Measurements from ENCODE around the gene ZNRF1. TPM values are rescaled to one million over a fixed set of nuclear protein-coding genes. Genes with fewer than 3 reads are reported as not detected.

The ZNRF1 gene
- total RNA-seq, 1 experiment from 2014 or later: 52.3 TPM

DNA sequence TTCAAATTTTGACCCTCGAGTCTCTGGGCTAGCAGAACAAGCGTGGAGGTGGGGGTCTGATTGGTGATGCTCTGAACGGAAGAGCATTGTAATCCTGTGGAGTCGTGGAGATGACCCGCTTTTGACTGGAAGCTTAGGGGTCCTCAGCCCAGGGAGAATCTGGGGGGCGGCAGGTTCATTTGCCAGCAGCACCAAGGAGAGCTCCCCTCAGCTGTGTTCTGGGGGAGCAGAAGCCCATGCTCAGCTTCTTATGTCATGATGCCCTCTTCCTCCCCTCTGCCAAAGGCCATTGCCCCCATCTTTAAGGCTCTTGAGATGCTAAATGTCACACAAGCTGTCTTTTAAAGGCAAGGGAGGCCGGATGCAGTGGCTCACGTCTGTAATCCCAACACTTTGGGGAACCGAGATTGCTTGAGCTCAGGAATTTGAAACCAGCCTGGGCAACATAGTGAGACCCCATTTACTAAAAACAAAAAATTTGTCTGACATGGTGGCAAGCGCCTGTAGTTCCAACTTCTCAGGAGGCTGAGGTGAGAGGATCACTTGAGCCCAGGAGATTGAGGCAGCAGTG is 98.5 kb downstream of the ZNRF1 start:
- H3K36me3 ChIP-seq (ENCODE audit: control insufficient read depth, insufficient read depth, low read length): no peaks in the 10 kb centered on the region
- in situ Hi-C loops (cut with HindIII; ENCODE audit: low pct_unique_long_range_greater_than_20kb, low sequenced_read_pairs): no loop called here
- peaks cover 8% of the 10 kb centered on the region for H3K4me1 ChIP-seq (ENCODE audit: control insufficient read depth, insufficient read depth, low read length)
- H3K27me3 ChIP-seq (ENCODE audit: control insufficient read depth, insufficient read depth, low read length): no peaks in the 10 kb centered on the region
- H3K4me3 ChIP-seq (ENCODE audit: low read depth in 2 of 2, low read length in 2 of 2): no peak overlapping the region
- no peak for ATAC-seq
- ChIA-PET POLR2A (no interaction called here), CTCF (no interaction called here)
- no peak overlapping the region for H3K27ac ChIP-seq (ENCODE audit: low read length)
- intact Hi-C loops (cut with micrococcal nuclease; ENCODE audit: unreplicated experiment): no loop called here
- BruUV-seq (replicated peaks): no TSS peak
- H3K9me3 ChIP-seq (ENCODE audit: control insufficient read depth, insufficient read depth, low read depth, low read length): no peaks in the 10 kb centered on the region
- DNase-seq (ENCODE audit: low read depth, low spot score): no peak
- TF ChIP-seq SIN3A (IDR thresholded peaks at IDR 0.05; ENCODE audit: borderline replicate concordance, insufficient read depth, low read depth, low read length) (no peak), REST (IDR thresholded peaks at IDR 0.05; ENCODE audit: insufficient read depth in 1 of 2, low read depth in 2 of 2, low read length in 1 of 2) (peak in 1 of 2 experiments; percentile 44; a peak in 1 of 4 replicates)

- CTCF ChIA-PET: no interaction called here
- no peaks in the 10 kb centered on the region for H3K36me3 ChIP-seq (ENCODE audit: control insufficient read depth, insufficient read depth, low read length)
- POLR2A ChIA-PET: interaction anchor here (0.6 kb wide), 1 partner anchor 67 kb away, joined by 8 read pairs; no protein-coding TSS in a partner anchor
These were observed 99.4 kb downstream of the ZNRF1 start for GRCh38 chr16:75097941-75098901.

More at GRCh38 chr16:75097941-75098901, 99.4 kb downstream of the ZNRF1 start:
- Histone ChIP-seq H3K27me3 (ENCODE audit: control insufficient read depth, insufficient read depth, low read length) (no peaks in the 10 kb centered on the region), H3K4me3 (ENCODE audit: low read depth in 2 of 2, low read length in 2 of 2) (no peak overlapping the region), H3K27ac (ENCODE audit: low read length) (no peak overlapping the region), H3K4me1 (ENCODE audit: control insufficient read depth, insufficient read depth, low read length) (peaks cover 5% of the 10 kb centered on the region), H3K9me3 (ENCODE audit: control insufficient read depth, insufficient read depth, low read depth, low read length) (no peaks in the 10 kb centered on the region)
- no peak for ATAC-seq
- in situ Hi-C loops (cut with HindIII; ENCODE audit: low pct_unique_long_range_greater_than_20kb, low sequenced_read_pairs) (no loop called here), intact Hi-C loops (cut with micrococcal nuclease; ENCODE audit: unreplicated experiment) (no loop called here)
- BruUV-seq (replicated peaks): no TSS peak
- DNase-seq (ENCODE audit: low read depth, low spot score): no peak
- TF ChIP-seq REST (IDR thresholded peaks at IDR 0.05; ENCODE audit: insufficient read depth in 1 of 2, low read depth in 2 of 2, low read length in 1 of 2): no peak
- TF ChIP-seq, protein P1, sequence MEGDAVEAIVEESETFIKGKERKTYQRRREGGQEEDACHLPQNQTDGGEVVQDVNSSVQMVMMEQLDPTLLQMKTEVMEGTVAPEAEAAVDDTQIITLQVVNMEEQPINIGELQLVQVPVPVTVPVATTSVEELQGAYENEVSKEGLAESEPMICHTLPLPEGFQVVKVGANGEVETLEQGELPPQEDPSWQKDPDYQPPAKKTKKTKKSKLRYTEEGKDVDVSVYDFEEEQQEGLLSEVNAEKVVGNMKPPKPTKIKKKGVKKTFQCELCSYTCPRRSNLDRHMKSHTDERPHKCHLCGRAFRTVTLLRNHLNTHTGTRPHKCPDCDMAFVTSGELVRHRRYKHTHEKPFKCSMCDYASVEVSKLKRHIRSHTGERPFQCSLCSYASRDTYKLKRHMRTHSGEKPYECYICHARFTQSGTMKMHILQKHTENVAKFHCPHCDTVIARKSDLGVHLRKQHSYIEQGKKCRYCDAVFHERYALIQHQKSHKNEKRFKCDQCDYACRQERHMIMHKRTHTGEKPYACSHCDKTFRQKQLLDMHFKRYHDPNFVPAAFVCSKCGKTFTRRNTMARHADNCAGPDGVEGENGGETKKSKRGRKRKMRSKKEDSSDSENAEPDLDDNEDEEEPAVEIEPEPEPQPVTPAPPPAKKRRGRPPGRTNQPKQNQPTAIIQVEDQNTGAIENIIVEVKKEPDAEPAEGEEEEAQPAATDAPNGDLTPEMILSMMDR (IDR thresholded peaks at IDR 0.05): no peak
- no peak for TF ChIP-seq TCF7L2 (IDR thresholded peaks at IDR 0.05; ENCODE audit: low read depth, low read length)
- no peak for TF ChIP-seq POLR2AphosphoS5 (IDR thresholded peaks at IDR 0.05; ENCODE audit: low read depth, low read length)
- TF ChIP-seq SIN3A (IDR thresholded peaks at IDR 0.05; ENCODE audit: borderline replicate concordance, insufficient read depth, low read depth, low read length): no peak
